ENCODE measurements around the gene OCSTAMP. TPM values are rescaled to one million over a fixed set of nuclear protein-coding genes. Genes with fewer than 3 reads are reported as not detected.

The OCSTAMP gene
- total and polyA plus RNA-seq, 2 experiments from 2014 or later: not detected

DNA sequence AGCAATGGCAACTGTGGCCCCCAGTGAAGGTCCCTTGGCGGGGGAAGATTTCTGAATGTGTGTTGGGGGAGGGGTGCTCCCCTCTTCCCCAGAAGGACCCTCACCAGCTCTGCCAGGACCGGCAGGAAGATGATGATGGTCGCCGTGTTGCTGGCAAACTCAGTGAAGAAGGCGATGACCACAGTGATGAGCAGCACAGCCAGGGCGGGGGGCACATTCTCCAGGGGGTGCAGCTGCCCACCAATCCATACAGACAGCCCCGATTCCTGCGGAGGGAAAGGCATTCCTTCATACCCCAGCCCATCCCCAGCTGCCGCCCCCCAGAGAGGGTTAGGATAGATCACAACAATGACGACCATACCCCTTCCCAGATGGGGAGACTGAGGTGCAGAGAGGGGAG lies 15.7 kb upstream of the OCSTAMP start:
- Histone ChIP-seq H3K79me2 (no peaks in the 10 kb centered on the region), H3K4me2 (no peak overlapping the region)
- WGBS (ENCODE audit: low lambda C conversion rate, missing lambda C conversion rate): 95% methylated on average over 8 of the region's 10 CpGs

GRCh38 chr20:46564241-46564957 lies 13.9 kb upstream of the OCSTAMP start:
- H2AFZ ChIP-seq: no peak overlapping the region
- peaks cover 6% of the 10 kb centered on the region for H3K4me1 ChIP-seq (ENCODE audit: insufficient read depth)
- H3K4me3 ChIP-seq: no peak overlapping the region
- H3K27me3 ChIP-seq: no peaks in the 10 kb centered on the region
- no peaks in the 10 kb centered on the region for H3K9me2 ChIP-seq (replicated peaks; ENCODE audit: insufficient read depth)
- H3K9me3 ChIP-seq (ENCODE audit: low read depth): no peaks in the 10 kb centered on the region
- no peak for DNase-seq (ENCODE audit: low spot score)
- H3K36me3 ChIP-seq (replicated peaks; ENCODE audit: insufficient read depth, low read depth): no peaks in the 10 kb centered on the region
- WGBS (ENCODE audit: low lambda C conversion rate, missing lambda C conversion rate): 58% methylated on average over 7 of the region's 7 CpGs
- no peaks in the 10 kb centered on the region for H4K20me1 ChIP-seq (ENCODE audit: insufficient read depth, poor library complexity, severe bottlenecking)
- TF ChIP-seq, protein P1, sequence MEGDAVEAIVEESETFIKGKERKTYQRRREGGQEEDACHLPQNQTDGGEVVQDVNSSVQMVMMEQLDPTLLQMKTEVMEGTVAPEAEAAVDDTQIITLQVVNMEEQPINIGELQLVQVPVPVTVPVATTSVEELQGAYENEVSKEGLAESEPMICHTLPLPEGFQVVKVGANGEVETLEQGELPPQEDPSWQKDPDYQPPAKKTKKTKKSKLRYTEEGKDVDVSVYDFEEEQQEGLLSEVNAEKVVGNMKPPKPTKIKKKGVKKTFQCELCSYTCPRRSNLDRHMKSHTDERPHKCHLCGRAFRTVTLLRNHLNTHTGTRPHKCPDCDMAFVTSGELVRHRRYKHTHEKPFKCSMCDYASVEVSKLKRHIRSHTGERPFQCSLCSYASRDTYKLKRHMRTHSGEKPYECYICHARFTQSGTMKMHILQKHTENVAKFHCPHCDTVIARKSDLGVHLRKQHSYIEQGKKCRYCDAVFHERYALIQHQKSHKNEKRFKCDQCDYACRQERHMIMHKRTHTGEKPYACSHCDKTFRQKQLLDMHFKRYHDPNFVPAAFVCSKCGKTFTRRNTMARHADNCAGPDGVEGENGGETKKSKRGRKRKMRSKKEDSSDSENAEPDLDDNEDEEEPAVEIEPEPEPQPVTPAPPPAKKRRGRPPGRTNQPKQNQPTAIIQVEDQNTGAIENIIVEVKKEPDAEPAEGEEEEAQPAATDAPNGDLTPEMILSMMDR (IDR thresholded peaks at IDR 0.05; ENCODE audit: poor library complexity): no peak
- no peak for TF ChIP-seq EZH2 (IDR thresholded peaks at IDR 0.05; ENCODE audit: borderline replicate concordance)
- TF ChIP-seq EZH2phosphoT487 (IDR thresholded peaks at IDR 0.05; ENCODE audit: low read depth, severe bottlenecking, unreplicated experiment): no peak
- no peaks in the 10 kb centered on the region for H3K79me2 ChIP-seq
- H3K27ac ChIP-seq: no peak overlapping the region
- H3K4me2 ChIP-seq: no peak overlapping the region

More for the DNA sequence above, 15.7 kb upstream of the OCSTAMP start:
- TF ChIP-seq EZH2phosphoT487 (IDR thresholded peaks at IDR 0.05; ENCODE audit: low read depth, severe bottlenecking, unreplicated experiment) (no peak), EZH2 (IDR thresholded peaks at IDR 0.05; ENCODE audit: borderline replicate concordance) (no peak)
- TF ChIP-seq, protein P1 (IDR thresholded peaks at IDR 0.05; ENCODE audit: poor library complexity): no peak
- Histone ChIP-seq H4K20me1 (ENCODE audit: insufficient read depth, poor library complexity, severe bottlenecking) (no peaks in the 10 kb centered on the region), H3K4me1 (ENCODE audit: insufficient read depth) (peaks cover 7% of the 10 kb centered on the region), H3K27ac (no peak overlapping the region), H3K4me3 (no peak overlapping the region), H3K27me3 (no peaks in the 10 kb centered on the region), H3K9me2 (replicated peaks; ENCODE audit: insufficient read depth) (no peaks in the 10 kb centered on the region), H3K9me3 (ENCODE audit: low read depth) (no peaks in the 10 kb centered on the region), H3K36me3 (replicated peaks; ENCODE audit: insufficient read depth, low read depth) (no peaks in the 10 kb centered on the region), H2AFZ (no peak overlapping the region)
- no peak for DNase-seq (ENCODE audit: low spot score)

DNA sequence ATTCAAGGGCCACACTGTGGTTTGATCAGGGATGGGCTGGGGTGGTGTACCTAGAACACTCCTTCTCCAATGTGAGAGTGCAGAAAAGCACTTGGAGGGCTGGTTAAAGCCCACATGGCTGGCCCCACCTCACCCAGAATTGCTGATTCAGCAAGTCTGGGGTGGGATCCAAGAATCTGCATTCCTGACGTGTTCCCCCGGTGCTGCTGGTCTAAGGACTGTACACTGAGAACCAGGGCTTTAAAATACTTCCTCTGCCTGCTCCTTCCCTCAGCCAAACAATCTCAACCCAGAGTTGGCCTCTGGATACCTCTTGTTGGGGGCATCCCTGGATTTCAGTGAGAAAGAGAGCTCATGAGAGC lies 13.4 kb upstream of the OCSTAMP start:
- no peak overlapping the region for H3K4me2 ChIP-seq
- no peaks in the 10 kb centered on the region for H3K9me3 ChIP-seq (ENCODE audit: low read depth)
- H3K27ac ChIP-seq: no peak overlapping the region
- no peaks in the 10 kb centered on the region for H4K20me1 ChIP-seq (ENCODE audit: insufficient read depth, poor library complexity, severe bottlenecking)
- no peaks in the 10 kb centered on the region for H3K79me2 ChIP-seq
- no peak overlapping the region for H3K4me3 ChIP-seq
- no peak for TF ChIP-seq EZH2phosphoT487 (IDR thresholded peaks at IDR 0.05; ENCODE audit: low read depth, severe bottlenecking, unreplicated experiment)
- no peak for TF ChIP-seq EZH2 (IDR thresholded peaks at IDR 0.05; ENCODE audit: borderline replicate concordance)
- TF ChIP-seq, protein P1 (IDR thresholded peaks at IDR 0.05; ENCODE audit: poor library complexity): no peak
- no peaks in the 10 kb centered on the region for H3K36me3 ChIP-seq (replicated peaks; ENCODE audit: insufficient read depth, low read depth)
- DNase-seq (ENCODE audit: low spot score): no peak
- peaks cover under 1% of the 10 kb centered on the region for H3K4me1 ChIP-seq (ENCODE audit: insufficient read depth)
- H2AFZ ChIP-seq: no peak overlapping the region
- 75% methylated on average over 2 of the region's 2 CpGs for WGBS (ENCODE audit: low lambda C conversion rate, missing lambda C conversion rate)
- no peaks in the 10 kb centered on the region for H3K27me3 ChIP-seq
- no peaks in the 10 kb centered on the region for H3K9me2 ChIP-seq (replicated peaks; ENCODE audit: insufficient read depth)

All from hepatocyte (in vitro differentiated cells).